Measurements from ENCODE around the gene COQ2. TPM values are rescaled to one million over a fixed set of nuclear protein-coding genes. Genes with fewer than 3 reads are reported as not detected.
"Not testable (repeated sequence)": the region's sequence is repeated elsewhere in the genome, so short reads cannot be mapped to it uniquely, and the experiment has no call there.

Gene COQ2
- polyA plus RNA-seq, 1 donor, result 9.8 TPM

GRCh38 chr4:83248486-83248885 lies 36.1 kb downstream of the COQ2 start:
- DNase-seq (ENCODE audit: low read depth), result no peak

- no peak for DNase-seq (ENCODE audit: low read depth)
Measured at GRCh38 chr4:83247415-83248357, 36.9 kb downstream of the COQ2 start.

DNA sequence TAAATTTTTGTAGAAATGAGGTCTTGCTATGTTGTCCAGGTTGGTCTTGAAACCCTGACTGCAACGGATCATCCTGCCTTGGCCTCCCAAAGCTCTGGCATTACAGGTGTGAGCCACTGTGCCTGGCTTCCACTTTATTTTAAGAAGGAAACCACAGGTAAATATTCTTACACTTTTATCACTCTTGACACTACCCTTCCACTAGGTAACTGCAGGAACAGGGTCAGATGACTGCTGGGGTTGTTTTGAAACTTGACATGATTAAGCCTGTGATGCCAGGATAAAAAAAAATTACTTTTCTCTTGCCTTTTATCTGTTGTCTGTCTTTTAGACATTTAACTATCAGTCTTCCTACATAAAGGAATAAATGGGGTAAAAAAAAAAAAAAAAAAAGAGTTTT lies 43.5 kb downstream of the COQ2 start:
- no peak for DNase-seq (ENCODE audit: low read depth)

GRCh38 chr4:83240379-83240875 lies 44.2 kb downstream of the COQ2 start:
- DNase-seq (ENCODE audit: low read depth), result no peak

- DNase-seq (ENCODE audit: low read depth), result no peak
Measured at GRCh38 chr4:83238393-83239248, 46.0 kb downstream of the COQ2 start.

DNA sequence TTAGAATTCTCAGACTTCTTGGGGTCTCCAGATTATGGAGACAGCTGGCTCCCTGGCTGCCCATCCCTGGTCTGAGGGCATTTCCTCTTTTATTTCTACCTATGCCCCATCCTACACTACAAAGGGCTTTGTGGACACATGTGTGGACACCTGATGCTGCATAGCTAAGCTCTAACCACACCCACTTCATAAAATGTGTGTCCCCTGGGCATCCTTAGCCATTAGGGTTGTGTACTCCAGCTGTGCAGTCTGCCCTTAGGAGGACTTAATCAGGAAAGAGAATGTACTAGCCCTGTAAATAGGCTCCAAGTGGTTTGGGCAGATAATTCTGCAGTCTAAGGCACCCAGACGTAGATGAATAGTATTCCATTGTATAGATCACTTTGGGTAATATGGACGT lies 47.0 kb downstream of the COQ2 start:
- DNase-seq (ENCODE audit: low read depth), result no peak

GRCh38 chr4:83235645-83236133 lies 48.9 kb downstream of the COQ2 start:
- not testable (repeated sequence) for DNase-seq (ENCODE audit: low read depth)

DNA sequence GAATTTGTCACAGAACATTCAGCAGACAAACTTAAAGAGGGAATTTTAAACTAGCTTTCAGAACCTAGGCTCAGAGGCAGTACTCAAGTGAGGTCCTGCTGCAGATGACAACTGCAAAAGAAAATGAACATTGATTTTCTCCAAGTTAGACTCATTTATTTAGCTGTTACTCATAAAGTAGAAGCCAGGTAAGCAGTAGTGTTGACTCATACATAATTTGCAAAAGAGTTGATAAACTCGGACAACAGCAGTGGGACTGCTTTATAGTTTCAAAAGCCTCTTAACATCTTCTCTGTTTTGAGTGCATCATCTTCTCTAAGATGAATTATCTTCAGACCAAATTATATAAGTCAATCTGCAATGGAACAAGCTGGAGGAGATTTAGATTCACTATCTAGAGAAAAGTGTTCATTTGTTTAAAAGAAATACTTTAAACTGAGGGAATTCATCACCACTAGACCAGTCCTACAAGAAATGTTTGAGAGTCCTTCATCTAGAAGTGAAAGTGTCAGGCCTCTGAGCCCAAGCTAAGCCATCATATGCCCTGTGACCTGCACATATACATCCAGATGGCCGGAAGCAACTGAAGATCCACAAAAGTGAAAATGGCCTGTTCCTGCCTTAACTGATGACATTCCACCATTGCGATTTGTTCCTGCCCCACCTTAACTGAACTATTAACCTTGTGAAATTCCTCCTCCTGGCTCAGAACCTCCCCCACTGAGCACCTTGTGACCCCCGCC lies 49.5 kb downstream of the COQ2 start:
- no peak for DNase-seq (ENCODE audit: low read depth)

GRCh38 chr4:83234387-83234786 lies 50.2 kb downstream of the COQ2 start:
- DNase-seq (ENCODE audit: low read depth), result not testable (repeated sequence)

GRCh38 chr4:83232082-83232481 lies 52.5 kb downstream of the COQ2 start:
- no peak for DNase-seq (ENCODE audit: low read depth)

DNA sequence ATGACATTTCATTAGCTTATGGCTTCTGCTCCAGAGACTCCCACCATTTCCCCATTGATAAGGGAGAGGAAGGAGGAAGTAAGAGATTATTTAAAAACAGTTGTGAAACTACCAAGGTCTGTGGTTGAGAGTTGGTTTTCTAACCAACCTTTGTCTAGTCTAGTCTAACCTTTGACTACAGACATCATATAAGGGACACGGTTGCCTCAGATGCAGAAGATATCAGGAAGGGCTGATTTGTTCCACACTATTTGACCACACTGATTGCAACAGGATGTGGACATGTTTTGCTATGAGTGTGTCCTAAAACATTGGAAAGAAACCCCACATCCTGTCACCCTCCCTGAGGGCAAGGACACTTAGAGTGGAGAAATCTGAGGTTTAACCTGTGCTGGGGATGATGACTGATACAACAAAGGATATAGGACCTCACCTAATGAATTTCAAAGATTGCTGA lies 53.0 kb downstream of the COQ2 start:
- DNase-seq (ENCODE audit: low read depth), result no peak

- no peak for DNase-seq (ENCODE audit: low read depth)
Measured at GRCh38 chr4:83230928-83231327, 53.7 kb downstream of the COQ2 start.

- DNase-seq (ENCODE audit: low read depth), result no peak
Measured at GRCh38 chr4:83229791-83230190, 54.8 kb downstream of the COQ2 start.

- no peak for DNase-seq (ENCODE audit: low read depth)
Measured at GRCh38 chr4:83228231-83228630, 56.4 kb downstream of the COQ2 start.

DNA sequence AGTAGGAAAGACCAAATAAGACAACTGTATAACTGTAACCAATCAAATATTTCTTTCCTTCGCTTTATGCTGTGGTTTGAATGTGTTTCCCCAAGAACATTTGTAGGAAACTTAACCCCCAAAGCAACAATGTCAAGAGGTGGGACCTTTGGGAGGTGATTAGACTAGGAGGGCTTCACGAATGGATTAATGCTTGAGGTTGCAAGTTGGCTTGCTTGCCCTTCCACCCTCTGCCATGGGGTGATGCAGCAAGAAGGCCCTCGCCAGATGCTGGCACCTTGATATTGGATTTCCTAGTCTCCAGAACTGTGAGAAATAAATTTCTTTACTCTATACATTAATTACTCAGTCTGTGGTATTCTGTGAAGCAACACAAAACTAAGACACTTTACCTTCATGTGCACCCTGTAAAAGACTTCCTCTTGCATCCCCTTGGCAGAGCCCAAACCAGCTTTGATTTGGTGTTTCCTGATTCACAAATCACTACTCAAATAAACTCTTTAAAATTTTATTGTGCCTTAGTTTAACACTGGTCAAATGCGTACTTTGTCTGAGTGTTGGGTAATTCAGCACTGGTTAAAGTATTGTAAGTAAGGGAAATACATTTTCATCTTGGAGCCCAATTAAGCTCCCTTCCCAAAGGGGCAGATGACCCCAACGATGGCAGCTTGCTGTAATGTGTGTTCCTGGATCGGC lies 59.9 kb downstream of the COQ2 start:
- no peak for DNase-seq (ENCODE audit: low read depth)

DNA sequence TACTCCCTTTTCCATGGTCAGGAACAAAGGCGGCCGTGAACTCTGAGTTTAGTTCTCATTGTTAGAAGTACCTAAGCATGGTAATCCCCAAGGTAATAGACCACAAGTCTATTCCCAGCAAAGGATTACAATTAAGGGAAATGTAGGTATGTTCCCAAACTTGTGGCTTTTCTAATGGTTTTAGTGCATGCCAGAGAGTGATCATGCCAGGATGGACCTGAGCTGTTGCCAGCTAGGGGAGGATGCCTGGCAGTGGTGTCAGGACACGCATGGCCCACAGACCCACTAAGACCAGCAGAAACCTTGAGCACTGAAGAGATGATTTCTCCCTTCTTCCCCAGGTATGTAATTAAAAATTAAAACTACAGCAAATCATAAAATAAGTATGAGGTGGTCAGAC lies 60.8 kb downstream of the COQ2 start:
- DNase-seq (ENCODE audit: low read depth), result no peak

- DNase-seq (ENCODE audit: low read depth), result no peak
Measured at GRCh38 chr4:83221897-83222441, 62.6 kb downstream of the COQ2 start.

DNA sequence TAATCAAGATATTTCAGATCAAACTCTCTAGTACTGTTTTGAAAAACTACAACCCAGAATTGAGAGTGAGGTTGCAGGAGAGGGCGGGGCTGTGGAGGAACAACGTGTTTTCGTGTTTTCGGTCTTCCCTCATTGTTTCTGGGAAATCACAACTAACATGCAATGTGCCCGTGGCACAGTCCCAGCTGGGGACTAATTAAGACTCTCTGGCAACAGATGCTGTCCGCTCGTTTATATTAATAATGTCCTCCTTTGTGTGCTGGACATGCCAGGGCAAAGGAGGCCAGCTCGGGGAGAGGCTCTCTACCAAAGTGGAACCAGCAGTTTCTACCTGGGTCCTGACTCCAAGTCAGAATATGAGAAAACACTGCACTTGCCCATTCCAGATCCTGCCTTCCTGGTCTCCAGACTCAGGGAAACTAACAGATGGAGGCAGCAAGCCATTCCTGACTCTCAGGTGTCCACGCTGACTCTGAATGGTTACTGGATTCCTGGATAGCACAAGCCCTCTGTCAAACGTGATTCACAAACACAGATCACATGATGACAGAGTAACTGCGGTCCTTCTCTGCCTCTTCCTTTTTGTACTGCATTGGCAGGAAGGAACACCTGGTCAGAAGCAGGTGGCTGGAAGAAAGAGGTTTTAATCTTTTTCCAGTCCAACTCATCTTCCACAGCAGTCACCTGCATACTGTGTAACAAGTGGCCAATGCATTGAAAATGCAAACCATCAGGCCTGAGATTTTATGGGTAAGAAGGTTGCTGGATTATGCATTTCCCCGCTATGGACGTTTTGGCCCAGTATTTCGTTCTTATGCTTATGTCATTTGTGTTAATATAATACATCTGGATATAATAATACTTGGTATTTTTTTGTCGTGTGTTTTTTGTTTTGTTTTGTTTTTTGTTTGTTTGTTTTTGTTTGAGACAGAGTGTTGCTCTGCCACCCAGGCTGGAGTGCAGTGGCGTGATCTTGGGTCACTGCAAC lies 65.0 kb downstream of the COQ2 start:
- no peak for DNase-seq (ENCODE audit: low read depth)

All from forelimb muscle (tissue), 1 donor.